ENCODE measurements around the gene TGFBR2.

DNA sequence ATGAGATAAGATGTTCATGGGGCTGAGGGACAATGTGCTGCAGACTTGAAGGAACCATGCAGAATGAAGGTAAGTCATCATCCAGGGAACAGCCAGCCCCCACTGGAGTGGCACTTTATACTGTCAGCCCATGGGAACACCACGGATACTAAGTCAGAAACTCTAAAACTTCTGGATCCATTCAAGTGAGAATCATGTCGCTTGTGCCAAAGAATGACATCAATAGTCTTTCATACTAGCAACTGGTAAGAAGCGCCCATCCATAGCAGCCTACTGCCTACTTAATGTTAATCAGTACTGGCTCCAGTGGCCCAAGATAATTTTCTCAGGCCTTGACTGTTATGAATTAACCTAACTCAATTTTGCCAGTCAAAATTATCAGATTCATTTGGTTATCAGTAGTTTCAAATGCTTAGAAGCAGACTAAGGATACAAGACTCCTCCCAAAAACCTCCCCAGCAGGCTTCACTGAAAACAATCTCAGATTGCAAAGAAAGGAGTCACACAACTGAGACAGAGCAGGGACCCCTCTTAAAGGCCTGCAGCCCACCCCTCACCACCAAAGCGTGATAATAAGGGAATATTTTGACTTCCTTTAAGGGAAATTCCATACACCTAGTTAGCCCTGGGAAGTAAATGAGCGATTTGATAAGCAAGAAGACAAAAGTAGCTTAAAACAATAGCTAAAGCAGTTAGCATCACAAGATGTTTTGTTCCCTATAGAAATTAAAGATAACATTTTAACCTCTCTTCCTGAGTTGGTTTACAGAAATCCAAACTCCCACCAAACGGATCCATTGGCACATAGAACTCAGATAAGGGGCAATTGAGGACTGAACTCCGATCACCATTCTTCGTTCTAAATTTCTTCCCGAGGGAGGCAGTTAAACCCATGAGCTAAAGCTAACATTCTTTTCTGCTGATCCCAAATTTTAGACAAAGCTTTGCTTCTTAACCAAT, 98.8 kb downstream of the TGFBR2 start:
- TF ChIP-seq, protein P1, sequence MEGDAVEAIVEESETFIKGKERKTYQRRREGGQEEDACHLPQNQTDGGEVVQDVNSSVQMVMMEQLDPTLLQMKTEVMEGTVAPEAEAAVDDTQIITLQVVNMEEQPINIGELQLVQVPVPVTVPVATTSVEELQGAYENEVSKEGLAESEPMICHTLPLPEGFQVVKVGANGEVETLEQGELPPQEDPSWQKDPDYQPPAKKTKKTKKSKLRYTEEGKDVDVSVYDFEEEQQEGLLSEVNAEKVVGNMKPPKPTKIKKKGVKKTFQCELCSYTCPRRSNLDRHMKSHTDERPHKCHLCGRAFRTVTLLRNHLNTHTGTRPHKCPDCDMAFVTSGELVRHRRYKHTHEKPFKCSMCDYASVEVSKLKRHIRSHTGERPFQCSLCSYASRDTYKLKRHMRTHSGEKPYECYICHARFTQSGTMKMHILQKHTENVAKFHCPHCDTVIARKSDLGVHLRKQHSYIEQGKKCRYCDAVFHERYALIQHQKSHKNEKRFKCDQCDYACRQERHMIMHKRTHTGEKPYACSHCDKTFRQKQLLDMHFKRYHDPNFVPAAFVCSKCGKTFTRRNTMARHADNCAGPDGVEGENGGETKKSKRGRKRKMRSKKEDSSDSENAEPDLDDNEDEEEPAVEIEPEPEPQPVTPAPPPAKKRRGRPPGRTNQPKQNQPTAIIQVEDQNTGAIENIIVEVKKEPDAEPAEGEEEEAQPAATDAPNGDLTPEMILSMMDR (IDR thresholded peaks at IDR 0.05; ENCODE audit: insufficient read depth, low read length, poor library complexity, severe bottlenecking), result no peak
- TF ChIP-seq EZH2phosphoT487 (conservative IDR thresholded peaks at IDR 0.05; ENCODE audit: low read length), result no peak

Data from SU-DHL-6 (cell line).